ENCODE data around the gene ACAT1.
A peak's percentile ranks its signal among the peaks of the same experiment; 100 is the strongest.
"Not testable (repeated sequence)": the region's sequence is repeated elsewhere in the genome, so short reads cannot be mapped to it uniquely, and the experiment has no call there.

The ACAT1 gene

GRCh38 chr11:108121274-108122155, at the start of gene ACAT1:
TSS of gene ACAT1 (plus strand) at chr11:108121567. CDS start at chr11:108121607, 40 bp downstream.
- DNase-seq = peak; percentile 12

GRCh38 chr11:108084811-108085210, 36.6 kb upstream of the ACAT1 start:
- no peak for DNase-seq

GRCh38 chr11:108085672-108086071, 35.7 kb upstream of the ACAT1 start:
- DNase-seq = no peak

GRCh38 chr11:108092134-108092533, 29.2 kb upstream of the ACAT1 start:
- no peak for DNase-seq

GRCh38 chr11:108093128-108093904, 28.1 kb upstream of the ACAT1 start:
- DNase-seq = no peak

- DNase-seq = no peak
Observed at GRCh38 chr11:108097179-108097578, 24.2 kb upstream of the ACAT1 start.

GRCh38 chr11:108101090-108101775, 20.1 kb upstream of the ACAT1 start:
- DNase-seq = no peak

- DNase-seq = no peak
Observed at GRCh38 chr11:108111126-108111525, 10.2 kb upstream of the ACAT1 start.

- DNase-seq = no peak
Observed at GRCh38 chr11:108112057-108112456, 9.3 kb upstream of the ACAT1 start.

GRCh38 chr11:108115500-108116140, 5.7 kb upstream of the ACAT1 start:
- DNase-seq = no peak

- no peak for DNase-seq
Observed at GRCh38 chr11:108117746-108118371, 3.5 kb upstream of the ACAT1 start.

- not testable (repeated sequence) for DNase-seq
Observed at GRCh38 chr11:108120936-108121273, 462 bp upstream of the ACAT1 start.

GRCh38 chr11:108122166-108122628, 830 bp downstream of the ACAT1 start:
- DNase-seq = no peak

GRCh38 chr11:108125096-108125495, 3.7 kb downstream of the ACAT1 start:
- DNase-seq = no peak

GRCh38 chr11:108128772-108129171, 7.4 kb downstream of the ACAT1 start:
- no peak for DNase-seq

- no peak for DNase-seq
Observed at GRCh38 chr11:108131993-108132392, 10.6 kb downstream of the ACAT1 start.

- not testable (repeated sequence) for DNase-seq
Observed at GRCh38 chr11:108132993-108133538, 11.7 kb downstream of the ACAT1 start.

- no peak for DNase-seq
Observed at GRCh38 chr11:108135845-108136544, 14.6 kb downstream of the ACAT1 start.

GRCh38 chr11:108137212-108137611, 15.8 kb downstream of the ACAT1 start:
- DNase-seq = no peak

GRCh38 chr11:108142304-108142703, 20.9 kb downstream of the ACAT1 start:
- no peak for DNase-seq

- no peak for DNase-seq
Observed at GRCh38 chr11:108144615-108145014, 23.2 kb downstream of the ACAT1 start.
